ENCODE data around the gene PRAMEF15.
"Not testable (repeated sequence)": the region's sequence is repeated elsewhere in the genome, so short reads cannot be mapped to it uniquely, and the experiment has no call there.

Gene PRAMEF15

GRCh38 chr1:13366536-13366935, 51.2 kb downstream of the PRAMEF15 start:
- not testable (repeated sequence) for H2AFZ ChIP-seq (ENCODE audit: low read depth, low read length, severe bottlenecking); H3K4me3 ChIP-seq (ENCODE audit: insufficient read depth, low read length, poor library complexity, severe bottlenecking)

GRCh38 chr1:13368544-13368943, 53.2 kb downstream of the PRAMEF15 start:
- H3K27ac ChIP-seq (ENCODE audit: low read depth, low read length); H3K79me2 ChIP-seq (ENCODE audit: insufficient read depth, low read length); H3K4me2 ChIP-seq (ENCODE audit: low read depth, low read length, poor library complexity, severe bottlenecking); H3K27me3 ChIP-seq (ENCODE audit: low read length); H3K9ac ChIP-seq (ENCODE audit: low read length); H3K36me3 ChIP-seq (ENCODE audit: low read length); H2AFZ ChIP-seq (ENCODE audit: low read depth, low read length, severe bottlenecking); H3K9me2 ChIP-seq (replicated peaks; ENCODE audit: insufficient read depth, low read length); H3F3A ChIP-seq (ENCODE audit: insufficient read depth); H3K9me3 ChIP-seq (ENCODE audit: insufficient read depth, low read length); H4K20me1 ChIP-seq (ENCODE audit: low read depth, low read length); H3K4me3 ChIP-seq (ENCODE audit: insufficient read depth, low read length, poor library complexity, severe bottlenecking): not testable (repeated sequence)

More at GRCh38 chr1:13366536-13366935, 51.2 kb downstream of the PRAMEF15 start:
- H3K4me2 ChIP-seq (ENCODE audit: low read depth, low read length, poor library complexity, severe bottlenecking); H3F3A ChIP-seq (ENCODE audit: insufficient read depth); H3K36me3 ChIP-seq (ENCODE audit: low read length); H3K27me3 ChIP-seq (ENCODE audit: low read length); H3K9me3 ChIP-seq (ENCODE audit: insufficient read depth, low read length); H3K79me2 ChIP-seq (ENCODE audit: insufficient read depth, low read length); H3K27ac ChIP-seq (ENCODE audit: low read depth, low read length); H3K9ac ChIP-seq (ENCODE audit: low read length); H3K9me2 ChIP-seq (replicated peaks; ENCODE audit: insufficient read depth, low read length); H4K20me1 ChIP-seq (ENCODE audit: low read depth, low read length): not testable (repeated sequence)
